Measurements from ENCODE around the gene GPHB5.
"Not testable (repeated sequence)": the region's sequence is repeated elsewhere in the genome, so short reads cannot be mapped to it uniquely, and the experiment has no call there.

The GPHB5 gene

GRCh38 chr14:63292805-63293204 is 25.9 kb downstream of the GPHB5 start:
- no peak for DNase-seq

GRCh38 chr14:63290741-63291430 is 27.8 kb downstream of the GPHB5 start:
- no peak for DNase-seq

- no peak for DNase-seq
Measured at GRCh38 chr14:63288853-63289252, 29.9 kb downstream of the GPHB5 start.

- DNase-seq: no peak
Measured at GRCh38 chr14:63287666-63288483, 30.9 kb downstream of the GPHB5 start.

GRCh38 chr14:63286071-63286470 is 32.7 kb downstream of the GPHB5 start:
- no peak for DNase-seq

- no peak for DNase-seq
Measured at GRCh38 chr14:63283884-63284248, 34.9 kb downstream of the GPHB5 start.

GRCh38 chr14:63282997-63283883 is 35.5 kb downstream of the GPHB5 start:
- DNase-seq: no peak

GRCh38 chr14:63279933-63280332 is 38.8 kb downstream of the GPHB5 start:
- not testable (repeated sequence) for DNase-seq

- DNase-seq: no peak
Measured at GRCh38 chr14:63277591-63278183, 41.0 kb downstream of the GPHB5 start.

- DNase-seq: peak; percentile 34 to 40
Measured at GRCh38 chr14:63276492-63277342, 42.0 kb downstream of the GPHB5 start.

GRCh38 chr14:63276016-63276415 is 42.7 kb downstream of the GPHB5 start:
- DNase-seq: no peak

GRCh38 chr14:63275611-63276010 is 43.1 kb downstream of the GPHB5 start:
- no peak for DNase-seq

GRCh38 chr14:63273717-63274655 is 44.7 kb downstream of the GPHB5 start:
- DNase-seq: no peak

GRCh38 chr14:63273129-63273528 is 45.6 kb downstream of the GPHB5 start:
- no peak for DNase-seq

- no peak for DNase-seq
Measured at GRCh38 chr14:63269561-63270225, 49.0 kb downstream of the GPHB5 start.

- no peak for DNase-seq
Measured at GRCh38 chr14:63268771-63269170, 50.0 kb downstream of the GPHB5 start.

GRCh38 chr14:63267171-63267570 is 51.6 kb downstream of the GPHB5 start:
- DNase-seq: no peak

- no peak for DNase-seq
Measured at GRCh38 chr14:63266106-63266505, 52.6 kb downstream of the GPHB5 start.

All from AML-193 (cell line).